Bronchial epithelial cell (primary cell): ENCODE results near the gene TNFRSF4. TPM values are rescaled to one million over a fixed set of nuclear protein-coding genes. Genes with fewer than 3 reads are reported as not detected.
A peak's percentile ranks its signal among the peaks of the same experiment; 100 is the strongest.

Experiments used
- DNase-seq: peaks from one replicate; pipeline ENCODE4 v3.0.0-alpha.2; 2010; ENCODE audit warnings: low read depth
- FAIRE-seq: peaks from 2 replicates; lab custom pipeline; 2011; peaks lifted over from hg19 to GRCh38; lab: Jason Lieb, UNC
- H3K27me3 ChIP-seq: 2 replicates; pipeline ENCODE4 v1.5.1; 2011; ENCODE audit warnings: low read length; ENCODE audit not compliant: control insufficient read depth, insufficient read depth
- H3K36me3 ChIP-seq: 2 replicates; pipeline ENCODE4 v1.5.1; 2011; ENCODE audit warnings: low read length; ENCODE audit not compliant: control insufficient read depth, insufficient read depth
- H3K4me3 ChIP-seq: 2 replicates; pipeline ENCODE4 v1.5.1; 2011; ENCODE audit warnings: mild to moderate bottlenecking, low read depth, low read length, control low read depth
- total RNA-seq: library from RNA; depleted of rRNA; stranded (reverse); fragments of >200 nt; gene quantifications from 2 replicates; pipeline ENCODE4 v1.2.1, GENCODE V29; 2014
- TF ChIP-seq, protein P1 (sequence below): IDR thresholded peaks from 2 replicates; pipeline ENCODE4 v1.5.1; 2011; ENCODE audit warnings: mild to moderate bottlenecking, moderate library complexity, low read length, control low read depth, inconsistent platforms; ENCODE audit not compliant: insufficient read depth, severe bottlenecking

TNFRSF4 gene
- total RNA-seq, 1 donor from 2014 or later: not detected

GRCh38 chr1:1219341-1219740, 5.4 kb upstream of the TNFRSF4 start:
- Histone ChIP-seq H3K4me3 (no peak overlapping the region), H3K36me3 (peaks cover 33% of the 10 kb centered on the region), H3K27me3 (no peaks in the 10 kb centered on the region)
- FAIRE-seq (no peak), DNase-seq (no peak)
- TF ChIP-seq, protein P1, sequence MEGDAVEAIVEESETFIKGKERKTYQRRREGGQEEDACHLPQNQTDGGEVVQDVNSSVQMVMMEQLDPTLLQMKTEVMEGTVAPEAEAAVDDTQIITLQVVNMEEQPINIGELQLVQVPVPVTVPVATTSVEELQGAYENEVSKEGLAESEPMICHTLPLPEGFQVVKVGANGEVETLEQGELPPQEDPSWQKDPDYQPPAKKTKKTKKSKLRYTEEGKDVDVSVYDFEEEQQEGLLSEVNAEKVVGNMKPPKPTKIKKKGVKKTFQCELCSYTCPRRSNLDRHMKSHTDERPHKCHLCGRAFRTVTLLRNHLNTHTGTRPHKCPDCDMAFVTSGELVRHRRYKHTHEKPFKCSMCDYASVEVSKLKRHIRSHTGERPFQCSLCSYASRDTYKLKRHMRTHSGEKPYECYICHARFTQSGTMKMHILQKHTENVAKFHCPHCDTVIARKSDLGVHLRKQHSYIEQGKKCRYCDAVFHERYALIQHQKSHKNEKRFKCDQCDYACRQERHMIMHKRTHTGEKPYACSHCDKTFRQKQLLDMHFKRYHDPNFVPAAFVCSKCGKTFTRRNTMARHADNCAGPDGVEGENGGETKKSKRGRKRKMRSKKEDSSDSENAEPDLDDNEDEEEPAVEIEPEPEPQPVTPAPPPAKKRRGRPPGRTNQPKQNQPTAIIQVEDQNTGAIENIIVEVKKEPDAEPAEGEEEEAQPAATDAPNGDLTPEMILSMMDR: no peak

DNA sequence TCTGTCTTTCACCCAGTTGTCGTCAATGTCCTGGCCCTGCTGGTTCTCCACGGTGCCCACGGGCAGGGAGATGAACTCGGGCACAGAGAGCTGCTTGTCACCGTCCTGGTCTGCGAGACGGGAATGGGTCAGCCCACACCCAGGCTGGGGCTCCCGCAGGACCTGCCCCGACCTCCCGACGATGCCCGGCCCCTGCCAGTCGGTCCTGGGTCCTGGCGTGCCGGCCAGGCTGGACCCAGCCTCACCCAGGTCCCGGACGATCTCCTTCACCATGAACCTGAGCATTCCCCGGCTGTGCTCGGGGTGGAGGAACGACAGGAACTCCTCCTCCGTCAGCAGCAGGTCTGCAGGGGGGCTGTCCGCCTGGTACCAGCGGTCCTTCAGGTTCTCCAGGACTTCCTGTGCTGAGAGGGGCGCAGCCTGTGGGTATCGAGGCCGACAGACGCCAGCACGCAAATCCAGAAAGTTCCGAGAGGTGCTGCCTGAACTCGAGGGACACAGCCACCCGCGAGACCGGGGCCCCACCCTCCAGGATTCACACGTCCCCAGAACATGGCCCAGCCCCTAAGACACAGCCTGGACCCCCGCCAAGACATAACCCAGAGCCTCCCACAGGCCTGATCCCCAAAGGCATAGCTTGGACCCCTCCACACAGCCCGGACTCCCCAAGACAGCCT, 4.7 kb upstream of the TNFRSF4 start:
- Histone ChIP-seq H3K36me3 (peaks cover 33% of the 10 kb centered on the region), H3K27me3 (no peaks in the 10 kb centered on the region), H3K4me3 (no peak overlapping the region)
- FAIRE-seq (no peak), DNase-seq (no peak)
- TF ChIP-seq, protein P1: no peak

DNA sequence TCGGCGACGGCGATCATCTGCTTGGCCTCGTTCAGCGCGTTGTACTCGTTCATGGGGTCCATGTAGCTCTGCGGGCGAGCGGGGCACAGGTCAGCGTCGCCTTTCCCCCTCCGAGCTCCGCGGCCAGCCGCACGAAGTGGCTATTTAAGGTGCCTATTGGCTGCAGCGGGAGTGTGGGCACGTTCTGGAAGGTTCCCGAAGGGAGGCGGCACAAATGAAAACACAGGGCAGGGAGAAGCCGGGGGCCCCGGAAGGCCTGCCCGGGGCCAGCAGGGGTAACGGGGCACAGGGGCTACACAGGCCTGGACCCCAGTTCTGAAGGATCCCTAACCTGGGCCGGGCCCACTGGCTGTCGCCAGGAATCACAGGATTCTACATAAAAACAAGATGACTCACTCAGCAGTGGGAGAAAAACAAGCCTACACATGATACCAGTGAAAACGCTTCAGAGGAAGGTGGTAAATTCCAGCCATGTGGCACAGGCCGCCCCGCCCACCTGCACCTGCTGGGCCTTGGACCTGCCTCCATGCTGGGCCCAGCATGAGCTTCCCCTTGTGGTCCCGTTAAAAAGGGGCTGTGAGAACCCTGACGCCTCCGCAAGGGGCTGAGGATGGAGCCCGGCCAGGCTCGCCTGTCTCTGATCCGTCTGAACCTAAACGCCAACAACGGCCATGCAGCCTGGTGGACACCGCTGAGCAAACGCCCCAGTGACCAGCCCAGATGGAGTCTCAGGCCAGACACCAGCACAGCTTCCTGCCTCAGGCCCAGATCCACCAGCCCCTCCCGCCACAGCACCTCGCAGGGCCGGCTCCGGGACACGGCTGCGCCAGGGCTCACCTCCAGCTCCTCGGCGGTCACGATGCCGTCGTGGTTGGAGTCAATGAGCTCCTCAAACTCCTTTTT, 3.9 kb upstream of the TNFRSF4 start:
- DNase-seq (peak; percentile 79), FAIRE-seq (no peak)
- Histone ChIP-seq H3K27me3 (no peaks in the 10 kb centered on the region), H3K4me3 (no peak overlapping the region), H3K36me3 (peaks cover 26% of the 10 kb centered on the region)
- TF ChIP-seq, protein P1: no peak

DNA sequence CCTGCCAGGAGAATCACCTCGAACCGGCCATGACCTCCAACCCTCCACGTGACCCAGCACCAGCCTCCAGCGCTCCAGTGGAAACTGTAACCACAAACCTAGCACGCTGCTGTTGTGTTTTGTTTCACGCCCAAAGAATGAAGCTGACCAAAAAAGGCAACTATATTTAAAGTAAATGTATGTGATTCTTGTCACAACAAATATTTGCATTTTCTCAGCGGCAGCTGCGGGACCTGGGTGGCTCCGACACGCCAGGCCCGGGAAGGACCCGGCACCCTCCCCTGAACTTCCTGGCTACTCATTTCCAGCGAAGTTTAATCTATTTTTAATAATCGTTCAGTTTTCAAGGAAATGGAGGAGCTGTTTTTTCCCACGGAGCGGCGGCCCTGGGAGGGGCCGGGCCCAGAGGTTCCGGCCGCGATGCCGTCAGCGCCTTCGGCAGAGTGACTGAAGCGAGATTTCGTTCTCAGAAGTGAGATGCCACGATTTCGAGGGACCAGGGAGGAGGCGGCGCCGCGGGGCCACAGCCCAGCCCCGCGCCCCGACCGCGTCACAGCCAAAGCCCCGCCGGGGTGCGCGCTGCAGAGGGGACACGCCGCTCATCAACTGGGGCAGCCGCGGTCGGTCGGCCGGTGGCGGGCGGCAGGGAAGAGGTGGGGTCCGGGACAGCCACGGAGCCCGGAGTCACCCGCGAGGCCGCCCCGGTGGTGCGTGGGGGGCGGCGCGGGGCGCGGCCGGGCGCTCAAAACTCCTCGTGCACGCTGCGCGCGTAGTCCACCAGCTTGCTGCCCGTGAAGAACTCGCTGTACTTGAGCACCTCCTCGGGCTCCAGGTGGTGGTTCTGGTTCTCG, 3.0 kb upstream of the TNFRSF4 start:
- TF ChIP-seq, protein P1: no peak
- DNase-seq: no peak
- Histone ChIP-seq H3K36me3 (peaks cover 19% of the 10 kb centered on the region), H3K27me3 (no peaks in the 10 kb centered on the region), H3K4me3 (no peak overlapping the region)
- FAIRE-seq: no peak

GRCh38 chr1:1215881-1216605, 2.1 kb upstream of the TNFRSF4 start:
- no peak for DNase-seq
- Histone ChIP-seq H3K4me3 (no peak overlapping the region), H3K36me3 (peaks cover 15% of the 10 kb centered on the region), H3K27me3 (no peaks in the 10 kb centered on the region)
- TF ChIP-seq, protein P1: no peak
- FAIRE-seq: no peak
